Measurements from ENCODE around the gene NFS1.
"Not testable (repeated sequence)": the region's sequence is repeated elsewhere in the genome, so short reads cannot be mapped to it uniquely, and the experiment has no call there.

NFS1 gene

GRCh38 chr20:35729283-35729807 lies 30.2 kb upstream of the NFS1 start:
- no peak for DNase-seq

DNA sequence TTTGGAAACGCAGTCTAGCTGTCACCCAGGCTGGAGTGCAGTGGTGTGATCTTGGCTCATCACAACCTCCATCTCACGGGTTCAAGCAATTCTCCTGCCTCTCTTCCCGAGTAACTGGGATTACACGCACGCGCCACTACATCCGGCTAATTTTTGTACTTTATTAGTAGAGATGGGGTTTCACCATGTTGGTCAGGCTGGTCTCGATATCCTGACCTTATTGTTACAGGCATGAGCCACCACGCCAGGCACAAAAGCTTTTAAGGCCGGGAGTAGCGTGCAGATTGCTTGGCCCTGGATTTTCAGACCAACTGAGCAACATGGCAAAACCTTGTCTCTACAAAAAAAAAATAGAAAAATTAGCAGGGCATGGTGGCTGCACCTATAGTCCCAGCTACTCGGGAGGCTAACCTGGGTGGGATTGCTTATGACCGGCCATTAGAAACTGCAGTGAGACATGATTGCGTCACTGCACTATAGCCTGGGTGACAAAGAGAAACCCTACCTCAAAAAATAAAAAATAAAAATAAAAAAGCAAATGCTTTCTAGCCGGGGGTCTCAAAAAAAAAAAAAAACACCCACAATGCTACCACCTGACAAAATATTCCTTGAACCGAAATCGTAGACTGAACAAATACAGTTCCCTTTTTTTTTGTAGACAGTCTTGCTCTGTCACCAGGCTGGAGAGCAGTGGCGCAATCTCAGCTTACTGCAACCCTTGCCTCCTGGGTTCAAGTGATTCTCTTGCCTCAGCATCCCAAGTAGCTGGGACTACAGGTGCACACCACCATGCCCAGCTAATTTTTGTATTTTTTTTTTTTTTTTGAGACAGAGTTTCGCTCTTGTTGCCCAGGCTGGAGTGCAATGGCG lies 27.9 kb upstream of the NFS1 start:
- no peak for DNase-seq

DNA sequence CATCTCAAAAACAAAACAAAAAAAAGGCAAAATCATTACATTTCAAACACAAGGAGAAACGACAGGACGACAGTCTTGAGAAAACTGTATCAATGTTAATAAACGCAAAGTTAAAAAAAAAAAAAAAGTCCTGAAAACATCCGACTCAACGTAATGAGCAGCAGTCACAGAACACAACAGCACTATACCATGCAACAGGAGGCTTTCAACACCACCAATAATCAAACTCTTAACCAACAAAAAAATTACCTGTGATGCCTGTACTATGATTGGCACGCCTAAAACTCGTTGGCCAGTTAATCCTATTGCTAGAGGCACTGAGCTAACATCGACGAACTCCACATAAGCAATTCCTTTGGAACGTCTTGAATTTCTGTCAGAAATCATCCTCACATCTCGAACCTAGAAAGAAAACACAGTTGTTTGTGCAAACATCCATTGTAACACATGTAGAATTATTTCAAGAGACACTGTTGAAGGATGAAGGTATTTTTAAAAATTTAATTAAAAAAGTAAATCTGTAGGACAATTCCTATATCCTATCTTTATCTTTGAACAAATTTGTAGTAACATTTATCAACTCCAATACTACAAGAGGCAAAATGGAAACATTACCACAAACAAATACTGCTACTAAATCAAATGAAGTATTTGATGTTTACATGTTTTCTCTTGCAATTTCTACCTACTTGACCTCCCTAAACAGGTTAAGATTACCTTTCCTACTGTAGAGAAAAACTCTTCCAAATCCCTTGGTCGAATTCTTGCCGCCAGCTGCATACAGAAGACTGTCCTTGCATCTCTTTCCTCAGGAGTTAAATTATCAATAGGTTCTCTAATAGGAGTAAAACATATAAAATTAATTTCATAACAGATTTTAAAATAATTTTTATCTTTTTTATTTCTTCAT lies 25.4 kb upstream of the NFS1 start:
- no peak for DNase-seq

- not testable (repeated sequence) for DNase-seq
Observed at GRCh38 chr20:35723652-35724320, 24.6 kb upstream of the NFS1 start.

- DNase-seq: not testable (repeated sequence)
Observed at GRCh38 chr20:35723275-35723639, 24.1 kb upstream of the NFS1 start.

DNA sequence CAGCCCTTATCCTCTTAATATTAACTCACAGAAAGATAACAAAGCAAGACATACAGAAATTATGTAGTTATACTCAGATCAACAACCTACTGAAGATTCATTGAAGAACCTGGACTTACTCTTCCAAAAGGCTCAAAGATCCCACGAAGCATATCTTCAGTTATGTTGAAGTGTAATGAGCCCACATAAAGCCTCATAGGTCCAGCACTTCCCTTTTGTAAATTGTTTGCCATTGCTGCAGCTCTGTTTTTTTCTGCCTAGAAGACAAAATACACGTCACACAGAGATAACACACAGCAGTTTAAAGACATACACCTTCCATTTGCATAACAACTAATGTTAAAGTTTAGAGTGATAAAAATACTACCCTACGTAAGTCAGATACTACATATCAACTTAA lies 22.5 kb upstream of the NFS1 start:
- DNase-seq: no peak

DNA sequence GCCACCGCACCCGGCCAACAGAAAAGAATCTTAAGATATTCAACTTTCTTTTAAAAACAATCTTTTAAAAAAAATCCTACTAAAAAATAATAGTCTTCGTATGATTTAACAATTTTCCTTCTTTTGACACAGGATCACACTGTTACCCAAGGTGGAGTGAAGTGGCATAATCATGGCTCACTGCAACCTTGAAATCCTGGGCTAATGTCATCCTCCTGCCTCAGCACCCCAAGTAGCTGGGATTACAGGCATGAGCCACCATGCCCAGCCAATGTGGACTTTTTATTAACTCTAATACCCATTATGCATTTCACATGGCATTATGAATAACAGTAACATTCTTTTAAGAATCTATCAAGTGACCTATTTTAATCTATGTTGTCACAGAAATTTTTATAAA lies 22.1 kb upstream of the NFS1 start:
- DNase-seq: no peak

DNA sequence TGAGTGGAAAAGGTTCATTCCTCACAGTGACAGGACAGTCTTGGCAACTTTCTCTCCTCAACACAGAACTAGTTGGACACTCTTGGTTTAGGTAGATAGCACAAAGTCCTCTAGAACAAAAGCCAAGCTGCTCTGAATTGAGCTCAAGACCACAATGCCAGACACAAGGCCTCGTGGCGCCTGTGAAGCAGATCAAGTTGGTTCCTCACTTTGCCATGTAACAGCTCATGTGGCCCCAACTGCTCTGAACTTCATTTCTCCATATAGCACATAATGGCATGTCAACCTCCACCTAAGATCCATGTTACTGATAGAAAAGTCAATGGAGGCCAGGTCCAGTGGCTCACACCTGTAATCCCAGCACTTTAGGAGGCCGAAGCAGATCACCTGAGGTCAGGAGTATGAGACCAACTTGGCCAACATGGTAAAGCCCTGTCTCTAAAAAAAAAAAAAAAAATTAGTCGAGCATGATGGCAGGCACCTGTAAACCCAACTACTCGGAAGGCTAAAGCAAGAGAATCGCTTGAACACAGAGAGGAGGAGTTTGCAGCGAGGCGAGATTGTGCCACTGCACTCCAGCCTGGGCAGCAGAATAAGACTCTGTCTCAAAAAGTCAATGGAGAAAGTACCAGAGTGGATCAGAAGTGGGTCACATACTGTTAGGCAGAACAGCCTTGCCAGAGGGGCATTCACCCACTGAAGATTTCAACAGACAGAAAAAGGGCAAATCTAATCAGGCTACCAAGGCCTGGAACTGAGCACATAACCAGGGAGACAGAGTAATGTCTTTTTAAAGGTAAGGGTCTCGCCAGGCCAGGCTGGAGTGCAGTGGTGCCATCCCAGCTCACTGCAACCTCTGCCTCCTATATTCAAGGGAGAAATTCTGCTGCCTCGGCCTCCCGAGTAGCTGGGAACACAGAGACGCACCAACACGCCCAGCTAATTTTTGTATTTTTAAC lies 21.3 kb upstream of the NFS1 start:
- no peak for DNase-seq

DNA sequence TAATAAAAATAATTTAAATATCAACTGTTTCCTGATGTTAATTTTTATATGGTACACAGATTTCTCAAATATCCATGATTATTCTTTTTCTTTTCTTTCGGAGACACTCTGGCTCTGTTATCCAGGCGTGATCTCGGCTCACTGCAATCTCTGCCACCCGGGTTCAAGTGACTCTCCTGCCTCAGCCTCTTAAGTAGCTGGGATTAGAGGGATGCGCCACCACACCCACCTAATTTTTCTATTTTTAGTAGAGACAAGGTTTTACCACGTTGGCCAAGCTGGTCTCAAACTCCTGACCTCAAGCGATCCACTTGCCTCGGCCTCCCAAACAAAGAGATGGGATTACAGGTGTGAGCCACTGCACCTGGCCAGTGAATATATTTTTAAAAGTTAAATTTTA lies 20.6 kb upstream of the NFS1 start:
- no peak for DNase-seq

DNA sequence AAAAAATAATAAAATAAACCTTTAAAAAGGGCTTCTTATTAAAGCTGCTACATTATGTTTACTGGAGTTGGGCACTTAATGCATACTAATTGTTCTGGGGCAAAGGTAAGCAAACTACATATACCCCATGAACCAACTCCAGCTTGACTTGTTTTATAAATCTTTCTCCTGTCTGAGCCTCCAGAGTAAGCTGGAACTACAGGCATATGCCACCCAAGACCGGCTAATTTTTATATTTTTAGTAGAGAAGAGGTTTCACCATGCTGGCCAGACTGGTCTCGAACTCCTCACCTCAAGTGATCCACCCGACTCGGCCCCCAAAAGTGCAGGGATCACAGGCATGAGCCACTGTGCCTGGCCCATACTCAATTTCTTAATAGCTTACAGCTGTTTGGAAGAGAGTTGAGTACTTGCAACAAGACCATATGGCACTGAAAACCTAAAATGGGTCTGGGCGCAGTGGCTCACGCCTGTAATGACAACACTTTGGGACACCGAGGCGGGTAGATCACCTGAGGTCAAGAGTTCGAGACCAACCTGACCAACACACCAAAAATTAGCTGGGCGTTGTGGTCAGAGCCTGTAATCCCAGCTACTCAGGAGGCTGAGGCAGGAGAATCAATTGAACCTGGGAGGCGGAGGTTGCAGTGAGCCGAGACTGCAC lies 20.0 kb upstream of the NFS1 start:
- DNase-seq: no peak

- DNase-seq: not testable (repeated sequence)
Observed at GRCh38 chr20:35718321-35718720, 19.2 kb upstream of the NFS1 start.

DNA sequence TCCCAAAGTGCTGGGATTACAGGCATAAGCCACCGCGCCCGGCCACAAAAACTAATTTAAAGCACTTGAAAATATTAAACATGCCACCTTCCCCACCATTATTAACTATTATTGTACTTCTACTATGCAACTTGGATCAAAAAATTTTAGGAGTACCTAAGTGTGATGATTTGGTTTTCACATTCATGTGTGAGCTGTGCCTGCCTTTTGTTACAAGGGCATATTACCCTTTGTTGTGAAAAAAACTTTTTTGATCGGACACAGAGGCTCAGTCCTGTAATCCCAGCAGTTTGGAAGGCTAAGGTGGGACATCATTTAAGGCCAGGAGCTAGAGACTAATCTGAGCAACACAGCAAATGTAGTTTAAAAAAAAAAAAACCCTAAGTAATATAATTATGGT lies 17.2 kb upstream of the NFS1 start:
- DNase-seq: no peak

DNA sequence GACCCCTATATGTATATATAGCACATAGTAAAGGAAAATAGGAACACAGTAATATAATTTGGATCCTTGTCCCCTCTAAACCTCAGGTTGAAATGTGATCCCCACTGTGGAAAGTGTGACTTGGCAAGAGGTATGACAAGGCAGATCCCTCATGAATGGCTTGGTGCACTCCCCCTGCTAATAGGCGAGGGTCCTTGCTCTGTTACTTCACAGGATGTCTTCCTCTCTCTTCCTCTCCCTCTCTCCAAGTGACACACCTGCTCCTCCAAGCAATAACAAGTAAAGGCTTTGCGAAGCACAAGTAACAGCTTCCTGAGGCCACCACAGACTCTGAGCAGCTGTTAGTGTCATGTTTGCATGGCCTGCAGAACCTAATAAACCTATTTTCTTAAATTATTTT lies 16.5 kb upstream of the NFS1 start:
- no peak for DNase-seq

DNA sequence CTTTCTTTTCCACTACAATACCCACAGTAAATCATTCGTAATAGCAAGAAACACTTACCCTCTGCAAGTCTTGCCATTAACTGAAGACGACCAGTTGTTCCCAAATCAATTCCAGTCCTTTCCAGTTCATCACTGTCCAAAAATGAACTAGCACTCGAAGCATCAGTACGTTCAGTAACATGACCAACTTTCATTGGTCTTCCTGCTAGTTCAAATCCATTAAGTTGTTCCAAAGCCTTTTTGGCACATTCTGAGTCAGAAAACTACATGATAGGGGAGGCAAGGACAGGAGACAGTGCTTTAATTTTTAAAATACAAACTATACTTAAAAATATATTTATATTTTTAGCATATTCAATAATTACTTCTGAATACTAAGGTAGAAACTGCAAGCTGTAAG lies 15.0 kb upstream of the NFS1 start:
- DNase-seq: no peak

DNA sequence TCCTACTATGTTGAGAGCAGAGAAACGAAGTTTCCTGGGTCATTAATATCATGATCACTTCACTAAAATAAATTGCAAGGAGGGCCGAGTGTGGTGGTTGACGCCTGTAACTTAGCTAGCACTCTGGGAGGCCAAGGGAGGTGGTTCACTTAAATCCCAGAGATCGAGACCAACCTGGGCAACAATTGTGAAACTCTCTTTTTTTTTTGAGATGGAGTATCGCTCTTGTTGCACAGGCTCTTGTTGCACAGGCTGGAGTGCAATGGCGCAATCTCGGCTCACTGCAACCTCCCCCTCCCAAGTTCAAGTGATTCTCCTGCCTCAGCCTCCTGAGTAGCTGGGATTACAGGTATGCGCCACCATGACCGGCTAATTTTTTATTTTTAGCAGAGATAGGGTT lies 14.0 kb upstream of the NFS1 start:
- not testable (repeated sequence) for DNase-seq

GRCh38 chr20:35711588-35712209 lies 12.5 kb upstream of the NFS1 start:
- no peak for DNase-seq

GRCh38 chr20:35710884-35711587 lies 11.9 kb upstream of the NFS1 start:
- DNase-seq: no peak

DNA sequence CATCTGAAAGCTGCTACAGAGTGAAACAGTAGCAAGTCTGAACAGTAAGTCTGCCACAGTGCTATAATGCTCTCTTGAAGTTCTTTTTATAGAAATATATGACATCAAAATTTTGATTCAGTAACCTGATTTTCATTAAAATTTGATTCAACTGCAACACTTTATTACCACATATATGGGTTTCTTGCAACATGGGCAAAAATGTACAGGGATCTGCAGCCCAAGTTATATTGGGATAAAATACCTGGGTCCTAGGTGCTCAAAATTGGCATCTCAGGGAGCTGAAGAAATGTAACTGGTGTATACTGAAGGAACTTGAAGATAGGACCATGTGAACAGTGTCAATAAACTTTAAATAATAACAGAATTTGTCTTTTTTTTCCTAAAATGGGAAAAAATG lies 10.9 kb upstream of the NFS1 start:
- no peak for DNase-seq

- DNase-seq: no peak
Observed at GRCh38 chr20:35709259-35709658, 10.1 kb upstream of the NFS1 start.

DNA sequence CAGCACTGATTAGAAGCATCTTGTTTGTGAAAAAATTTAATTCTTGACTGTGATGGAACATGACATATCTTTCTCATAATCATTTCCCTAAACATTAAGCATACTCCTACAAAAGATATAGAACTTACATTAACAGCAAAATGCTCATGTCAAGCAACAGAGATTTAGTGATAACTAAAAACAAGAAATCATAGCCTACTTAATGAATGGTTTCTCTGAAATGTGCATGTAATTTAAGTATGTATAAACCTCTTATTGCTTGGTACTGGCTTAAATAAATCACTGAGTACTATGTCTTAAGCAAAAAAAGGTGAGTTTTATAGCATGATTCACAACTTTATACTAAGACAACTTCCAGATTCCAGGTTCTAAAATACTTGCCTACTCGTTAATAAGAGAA lies 9.3 kb upstream of the NFS1 start:
- DNase-seq: no peak
